Kidney (tissue), 14 donors: ENCODE results near the gene BTBD9. TPM values are rescaled to one million over a fixed set of nuclear protein-coding genes. Genes with fewer than 3 reads are reported as not detected.

Source experiments
- DNase-seq, 5 donors: peaks; one replicate each; pipeline ENCODE4 v3.0.0-alpha.2; 2013 to 2020
- FAIRE-seq: peaks from 2 replicates; lab custom pipeline; 2012; peaks lifted over from hg19 to GRCh38; lab: Jason Lieb, UNC
- H3K27ac ChIP-seq, 2 donors: one replicate each; pipeline ENCODE4 v1.7.0; 2013; ENCODE audit warnings: low read depth in 2 of 2, low read length in 2 of 2, inconsistent platforms in 1 of 2
- H3K27me3 ChIP-seq: one replicate; pipeline ENCODE4 v1.7.1; 2013; ENCODE audit warnings: low read length, inconsistent platforms; ENCODE audit not compliant: control insufficient read depth, insufficient read depth
- H3K36me3 ChIP-seq, 3 donors: one replicate each; pipeline versions ENCODE4 v1.7.0 to v1.7.1; 2013; ENCODE audit warnings: low read length in 3 of 3, control low read depth in 1 of 3, inconsistent platforms in 1 of 3; ENCODE audit not compliant: insufficient read depth in 3 of 3, control insufficient read depth in 2 of 3
- H3K4me1 ChIP-seq, 3 donors: one replicate each; pipeline versions ENCODE4 v1.7.0 to v1.7.1; 2013; ENCODE audit warnings: low read length in 3 of 3, inconsistent platforms in 1 of 3, low read depth in 1 of 3; ENCODE audit not compliant: control insufficient read depth in 2 of 3, insufficient read depth in 2 of 3
- H3K4me3 ChIP-seq, 3 donors: one replicate each; pipeline versions ENCODE4 v1.7.0 to v1.8.1; 2013; ENCODE audit warnings: low read length in 3 of 3, control low read depth in 1 of 3, inconsistent platforms in 1 of 3
- H3K9ac ChIP-seq, 3 donors: one replicate each; pipeline versions ENCODE4 v1.7.0 to v1.7.1; 2013; ENCODE audit warnings: low read length in 3 of 3, control low read depth in 1 of 3, inconsistent platforms in 1 of 3
- H3K9me3 ChIP-seq, 3 donors: one replicate each; pipeline versions ENCODE4 v1.7.0 to v1.7.1; 2013; ENCODE audit warnings: low read length in 3 of 3, control low read depth in 1 of 3, inconsistent platforms in 1 of 3; ENCODE audit not compliant: control insufficient read depth in 2 of 3, insufficient read depth in 1 of 3
- intact Hi-C: fragments of 100-400 bp; cut with DNase I; formaldehyde crosslinking; loops from one replicate; pipeline ENCODE4 v1.11.1; 2022
- polyA plus RNA-seq: library from polyadenylated mRNA; stranded (reverse); fragments of 350-450 nt; fragmentation: Illumina TruSeq; extraction: RNeasy Lipid Tissue Mini Kit (QIAGEN cat#74804); gene quantifications from one replicate; pipeline ENCODE4 v1.2.3, GENCODE V29; 2014; ENCODE audit warnings: low read depth, low replicate concordance; ENCODE audit not compliant: insufficient read depth
- total RNA-seq: library from RNA; stranded (reverse); fragmentation: NEBNext Ultra II Directional; extraction: Animal tissue kit (Norgen Biotek cat#: 25700); gene quantifications from one replicate; pipeline ENCODE4 v1.2.1, GENCODE V29; 2021
- TF ChIP-seq, protein P1 (sequence below): IDR thresholded peaks from 3 replicates; pipeline ENCODE4 v1.5.1; 2012; ENCODE audit warnings: mild to moderate bottlenecking, moderate library complexity, borderline replicate concordance; ENCODE audit not compliant: insufficient read depth; ENCODE audit errors: extremely low read depth
- donor health status: control.
- donor health status: control.
- donor health status: control.
- donor health status: control.
- donor health status: control.
- donor health status: DM: yes; HTN: yes; CAD: no.
- donor health status: Normal renal cell carcinoma (clear cell type).

The BTBD9 gene
- total and polyA plus RNA-seq, 2 donors from 2014 or later: 4.2 to 29.9 TPM

DNA sequence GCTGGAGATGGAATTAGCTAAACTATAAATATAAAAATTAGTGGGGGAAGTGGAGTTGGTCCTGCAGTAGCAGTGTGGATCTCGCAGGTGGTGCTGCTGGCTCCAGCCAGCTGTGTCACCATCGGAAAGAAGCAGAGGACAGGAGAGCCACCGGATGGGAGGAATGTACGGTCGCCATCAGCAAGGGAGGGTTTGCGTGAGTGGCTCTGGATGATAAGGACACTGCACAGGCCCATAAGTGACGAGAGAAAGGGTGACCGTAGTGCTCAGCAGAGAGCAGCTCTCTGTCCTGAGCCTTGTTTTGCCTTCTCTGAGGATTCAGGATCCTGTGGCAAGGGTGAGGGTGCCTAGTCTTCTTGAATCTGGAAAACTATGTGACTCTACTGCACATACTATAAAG lies 441.5 kb downstream of the BTBD9 start:
- no peak for DNase-seq
- TF ChIP-seq, protein P1, sequence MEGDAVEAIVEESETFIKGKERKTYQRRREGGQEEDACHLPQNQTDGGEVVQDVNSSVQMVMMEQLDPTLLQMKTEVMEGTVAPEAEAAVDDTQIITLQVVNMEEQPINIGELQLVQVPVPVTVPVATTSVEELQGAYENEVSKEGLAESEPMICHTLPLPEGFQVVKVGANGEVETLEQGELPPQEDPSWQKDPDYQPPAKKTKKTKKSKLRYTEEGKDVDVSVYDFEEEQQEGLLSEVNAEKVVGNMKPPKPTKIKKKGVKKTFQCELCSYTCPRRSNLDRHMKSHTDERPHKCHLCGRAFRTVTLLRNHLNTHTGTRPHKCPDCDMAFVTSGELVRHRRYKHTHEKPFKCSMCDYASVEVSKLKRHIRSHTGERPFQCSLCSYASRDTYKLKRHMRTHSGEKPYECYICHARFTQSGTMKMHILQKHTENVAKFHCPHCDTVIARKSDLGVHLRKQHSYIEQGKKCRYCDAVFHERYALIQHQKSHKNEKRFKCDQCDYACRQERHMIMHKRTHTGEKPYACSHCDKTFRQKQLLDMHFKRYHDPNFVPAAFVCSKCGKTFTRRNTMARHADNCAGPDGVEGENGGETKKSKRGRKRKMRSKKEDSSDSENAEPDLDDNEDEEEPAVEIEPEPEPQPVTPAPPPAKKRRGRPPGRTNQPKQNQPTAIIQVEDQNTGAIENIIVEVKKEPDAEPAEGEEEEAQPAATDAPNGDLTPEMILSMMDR: no peak
- Histone ChIP-seq H3K9me3 (no peaks in the 10 kb centered on the region), H3K9ac (no peak overlapping the region), H3K36me3 (no peaks in the 10 kb centered on the region), H3K4me1 (no peaks in the 10 kb centered on the region), H3K27me3 (no peaks in the 10 kb centered on the region), H3K27ac (no peak overlapping the region), H3K4me3 (no peak overlapping the region)
- intact Hi-C loops: no loop called here
- FAIRE-seq: no peak

DNA sequence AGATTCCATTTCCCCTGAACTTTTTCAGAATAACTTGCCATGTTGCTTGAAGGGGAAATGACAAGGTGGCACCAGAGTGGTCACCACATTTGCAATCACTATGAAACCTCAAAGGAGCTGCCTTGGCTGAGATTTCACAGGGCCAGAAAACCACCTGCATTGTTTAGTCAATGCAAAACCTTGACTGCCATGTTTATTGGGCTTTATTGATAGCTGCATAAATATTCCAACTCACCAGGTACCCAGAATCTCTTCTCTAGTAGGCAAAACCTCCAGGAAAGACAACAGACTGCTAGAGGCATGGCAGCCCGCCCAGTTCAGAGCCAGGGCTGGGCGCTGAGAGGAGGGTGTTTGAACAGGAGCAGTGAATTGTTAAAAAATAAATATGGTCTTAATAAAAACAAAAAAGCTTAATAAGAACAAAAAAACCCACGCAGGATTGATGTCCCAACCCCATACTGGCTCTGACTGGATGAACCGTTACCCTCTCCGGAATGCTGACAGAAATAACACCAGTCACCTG lies 444.6 kb downstream of the BTBD9 start:
- DNase-seq (no peak), FAIRE-seq (no peak)
- Histone ChIP-seq H3K9ac (no peak overlapping the region), H3K27ac (no peak overlapping the region), H3K36me3 (no peaks in the 10 kb centered on the region), H3K9me3 (no peaks in the 10 kb centered on the region), H3K4me3 (no peak overlapping the region), H3K27me3 (no peaks in the 10 kb centered on the region), H3K4me1 (no peaks in the 10 kb centered on the region)
- intact Hi-C loops: no loop called here
- TF ChIP-seq, protein P1: no peak

DNA sequence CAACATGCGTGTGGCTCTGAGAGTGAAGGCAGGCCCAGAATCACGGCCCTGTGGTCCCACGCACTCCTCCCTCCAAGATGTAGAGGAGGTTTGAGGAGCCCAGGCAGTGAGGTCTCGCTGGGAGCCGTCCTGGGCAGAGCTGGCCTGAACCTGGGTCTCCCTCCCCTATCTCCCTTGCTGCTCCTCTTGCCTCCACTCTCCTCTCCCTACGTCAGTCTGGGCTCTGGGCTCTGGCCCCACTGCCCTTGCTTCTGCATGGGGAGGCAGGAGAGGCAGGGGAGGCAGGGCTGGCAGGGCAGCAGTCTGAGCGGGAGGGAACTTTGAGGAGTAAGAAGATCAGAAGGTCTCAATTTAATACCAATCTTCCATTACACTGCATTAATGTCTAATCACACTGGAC lies 445.1 kb downstream of the BTBD9 start:
- Histone ChIP-seq H3K36me3 (no peaks in the 10 kb centered on the region), H3K9me3 (no peaks in the 10 kb centered on the region), H3K4me1 (no peaks in the 10 kb centered on the region), H3K27me3 (no peaks in the 10 kb centered on the region), H3K9ac (no peak overlapping the region), H3K27ac (no peak overlapping the region), H3K4me3 (no peak overlapping the region)
- no peak for FAIRE-seq
- DNase-seq: no peak
- intact Hi-C loops: no loop called here
- TF ChIP-seq, protein P1: no peak

DNA sequence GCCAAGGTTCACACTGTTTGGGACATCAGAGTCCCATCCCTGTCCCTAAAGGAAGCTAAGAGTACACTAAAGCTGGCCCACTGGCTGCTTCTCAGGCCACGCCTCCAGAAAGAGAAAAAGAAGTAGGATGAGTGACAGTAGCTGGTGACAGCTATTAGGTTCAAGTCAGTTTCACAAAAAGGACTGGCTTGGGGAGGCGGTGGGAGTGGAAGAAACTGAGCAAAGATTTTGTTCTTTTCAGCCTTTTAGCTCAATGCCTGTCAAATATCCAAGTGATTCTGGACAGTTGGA lies 445.5 kb downstream of the BTBD9 start:
- H3K4me3 ChIP-seq: no peak overlapping the region
- intact Hi-C loops: no loop called here
- no peaks in the 10 kb centered on the region for H3K9me3 ChIP-seq
- TF ChIP-seq, protein P1: no peak
- H3K9ac ChIP-seq: no peak overlapping the region
- FAIRE-seq: no peak
- no peaks in the 10 kb centered on the region for H3K4me1 ChIP-seq
- H3K27me3 ChIP-seq: no peaks in the 10 kb centered on the region
- H3K36me3 ChIP-seq: no peaks in the 10 kb centered on the region
- DNase-seq: no peak
- no peak overlapping the region for H3K27ac ChIP-seq
